Colonic mucosa (tissue), 4 donors: ENCODE results near the gene AIG1. TPM values are rescaled to one million over a fixed set of nuclear protein-coding genes. Genes with fewer than 3 reads are reported as not detected.
"Not testable (repeated sequence)": the region's sequence is repeated elsewhere in the genome, so short reads cannot be mapped to it uniquely, and the experiment has no call there.

ENCODE experiments used
- DNase-seq: peaks from one replicate; pipeline ENCODE4 v3.0.0-alpha.2; 2020
- H3K27ac ChIP-seq: fragments of 200-600 bp; one replicate; pipeline ENCODE4 v1.8.0; 2021
- H3K27me3 ChIP-seq: fragments of 200-600 bp; one replicate; pipeline ENCODE4 v1.8.0; 2021
- H3K36me3 ChIP-seq: fragments of 200-600 bp; one replicate; pipeline ENCODE4 v1.8.0; 2021
- H3K4me1 ChIP-seq: fragments of 200-600 bp; one replicate; pipeline ENCODE4 v1.8.0; 2021; ENCODE audit warnings: mild to moderate bottlenecking
- H3K4me3 ChIP-seq: fragments of 200-600 bp; one replicate; pipeline ENCODE4 v1.8.0; 2021
- H3K9ac ChIP-seq, 2 donors: one replicate each; pipeline ENCODE4 v1.7.0; 2013; ENCODE audit warnings: control low read depth in 2 of 2, low read depth in 2 of 2, low read length in 2 of 2
- H3K9me3 ChIP-seq: fragments of 200-600 bp; one replicate; pipeline ENCODE4 v1.8.0; 2021
- CTCF ChIP-seq: fragments of 200-600 bp; IDR thresholded peaks from one replicate; pipeline ENCODE4 v1.8.0; 2022; ENCODE audit warnings: antibody characterized with exemption, mild to moderate bottlenecking
- intact Hi-C: fragments of 100-400 bp; cut with DNase I; formaldehyde crosslinking; loops from one replicate; pipeline ENCODE4 v1.14.1; 2022
- total RNA-seq, 2 donors: library from RNA; stranded (reverse); fragmentation: NEBNext Ultra II Directional in 1 of 2; extraction: Animal tissue kit (Norgen Biotek cat#: 25700) in 1 of 2; gene quantifications; one replicate each; pipeline ENCODE4 v1.2.1, GENCODE V29; 2021
- donor health status: healthy.
- donor health status: DM: no; HTN: no; CAD: no.
- donor health status: DM: no; HTN: no; CAD: no.

AIG1 gene
- total RNA-seq, 2 donors from 2014 or later: 24.2 to 28.8 TPM

DNA sequence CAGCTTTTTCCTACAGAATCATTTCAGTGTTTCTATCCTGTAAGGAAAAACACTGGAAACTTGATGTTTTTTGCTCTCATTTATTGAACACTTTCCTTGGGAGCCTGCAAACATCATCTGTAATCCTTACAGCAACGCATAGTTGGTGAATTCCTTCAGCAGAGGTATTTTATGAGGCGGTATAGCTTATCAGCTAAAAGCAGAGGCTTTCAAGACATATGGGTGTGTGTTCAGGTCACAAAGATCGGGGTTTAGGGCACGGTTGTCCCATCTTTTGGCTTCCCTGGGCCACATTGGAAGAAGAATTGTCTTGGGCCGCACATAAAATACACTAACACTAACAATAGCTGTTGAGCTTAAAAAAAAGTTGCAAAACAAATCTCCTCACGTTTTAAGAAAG lies 185.0 kb downstream of the AIG1 start:
- Histone ChIP-seq H3K27ac (no peak overlapping the region), H3K36me3 (no peaks in the 10 kb centered on the region), H3K4me1 (no peaks in the 10 kb centered on the region), H3K9ac (no peak overlapping the region), H3K27me3 (no peaks in the 10 kb centered on the region), H3K9me3 (no peaks in the 10 kb centered on the region), H3K4me3 (no peak overlapping the region)
- intact Hi-C loops: no loop called here
- TF ChIP-seq CTCF: no peak
- no peak for DNase-seq

GRCh38 chr6:143246166-143246775 lies 185.6 kb downstream of the AIG1 start:
- not testable (repeated sequence) for H3K36me3 ChIP-seq

GRCh38 chr6:143247586-143247985 lies 186.9 kb downstream of the AIG1 start:
- Histone ChIP-seq H3K27ac (no peak overlapping the region), H3K9ac (no peak overlapping the region), H3K9me3 (no peaks in the 10 kb centered on the region), H3K4me1 (no peaks in the 10 kb centered on the region), H3K36me3 (no peaks in the 10 kb centered on the region), H3K27me3 (no peaks in the 10 kb centered on the region), H3K4me3 (no peak overlapping the region)
- no peak for TF ChIP-seq CTCF
- DNase-seq: no peak
- intact Hi-C loops: no loop called here

More at GRCh38 chr6:143246166-143246775, 185.6 kb downstream of the AIG1 start:
- DNase-seq, H3K4me3 ChIP-seq, H3K27me3 ChIP-seq, H3K4me1 ChIP-seq, H3K27ac ChIP-seq, H3K9ac ChIP-seq, intact Hi-C loops, H3K9me3 ChIP-seq: not testable (repeated sequence)

- no peak for TF ChIP-seq CTCF
- DNase-seq: no peak
- Histone ChIP-seq H3K27ac (no peak overlapping the region), H3K4me1 (no peaks in the 10 kb centered on the region), H3K9ac (no peak overlapping the region), H3K36me3 (no peaks in the 10 kb centered on the region), H3K27me3 (no peaks in the 10 kb centered on the region), H3K9me3 (no peaks in the 10 kb centered on the region), H3K4me3 (no peak overlapping the region)
- intact Hi-C loops: no loop called here
These were observed 187.7 kb downstream of the AIG1 start for GRCh38 chr6:143248359-143248758.

- no peak for TF ChIP-seq CTCF
- no peaks in the 10 kb centered on the region for H3K4me1 ChIP-seq
- H3K27me3 ChIP-seq: no peaks in the 10 kb centered on the region
- no peak for DNase-seq
- no peak overlapping the region for H3K4me3 ChIP-seq
- intact Hi-C loops: no loop called here
- no peak overlapping the region for H3K27ac ChIP-seq
- no peak overlapping the region for H3K9ac ChIP-seq
- no peaks in the 10 kb centered on the region for H3K36me3 ChIP-seq
- H3K9me3 ChIP-seq: no peaks in the 10 kb centered on the region
These were observed 190.6 kb downstream of the AIG1 start for GRCh38 chr6:143251288-143251687.

DNA sequence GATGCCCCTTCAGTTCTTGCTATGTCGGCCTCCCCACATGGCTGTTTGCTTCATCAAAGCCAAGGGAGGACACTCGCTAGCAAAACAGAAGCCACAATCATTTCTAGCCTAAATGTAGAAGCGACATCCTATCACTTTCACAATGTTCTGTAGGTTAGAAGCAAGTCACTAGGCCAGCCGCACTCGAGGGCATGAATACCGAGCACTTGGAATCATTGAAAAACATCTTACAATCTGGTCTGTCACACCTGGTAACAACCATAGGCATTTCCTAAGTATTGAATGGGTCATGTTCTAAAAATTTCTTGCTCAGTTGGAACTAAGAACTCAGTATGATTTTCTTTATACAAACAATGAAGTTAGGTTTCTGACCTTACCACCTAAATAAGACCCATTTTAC lies 192.3 kb downstream of the AIG1 start:
- no peak for TF ChIP-seq CTCF
- H3K27me3 ChIP-seq: no peaks in the 10 kb centered on the region
- H3K36me3 ChIP-seq: no peaks in the 10 kb centered on the region
- H3K9ac ChIP-seq: no peak overlapping the region
- H3K27ac ChIP-seq: no peak overlapping the region
- intact Hi-C loops: no loop called here
- no peak overlapping the region for H3K4me3 ChIP-seq
- no peak for DNase-seq
- no peaks in the 10 kb centered on the region for H3K9me3 ChIP-seq
- no peaks in the 10 kb centered on the region for H3K4me1 ChIP-seq
